HEK293 (cell line): ENCODE measurements around the gene CACNA1C.

ENCODE experiments used
- CTCF ChIA-PET: fragments of 350-600 bp; formaldehyde crosslinking; extraction: SDS; loops from one replicate; lab custom pipeline; 2021; ENCODE audit warnings: antibody characterized with exemption; lab: Yijun Ruan, JAX
- POLR2A ChIA-PET: fragments of 300-600 bp; formaldehyde crosslinking; extraction: SDS; loops from one replicate; lab custom pipeline; 2020; ENCODE audit warnings: antibody characterized with exemption, inconsistent platforms; lab: Yijun Ruan, JAX
- H3K27ac ChIP-seq: fragments of 200-500 bp; sonication (Bioruptor generic); 2 replicates; pipeline ENCODE4 v1.5.1; 2014; ENCODE audit warnings: low read depth, low read length, control low read depth, inconsistent platforms; ENCODE audit errors: extremely low read depth
- H3K36me3 ChIP-seq, 2 experiments: fragments of 200-500 bp in 1 of 2; sonication (Bioruptor generic) in 1 of 2; 1 replicate in 1 of 2; 2 replicates in 1 of 2; pipeline ENCODE4 v1.5.1; 2014 to 2017; ENCODE audit warnings: inconsistent platforms in 2 of 2, low read length in 2 of 2; ENCODE audit not compliant: control insufficient read depth in 2 of 2, insufficient read depth in 1 of 2
- H3K4me1 ChIP-seq: fragments of 200-500 bp; sonication (Bioruptor generic); 2 replicates; pipeline ENCODE4 v1.5.1; 2014; ENCODE audit warnings: mild to moderate bottlenecking, low read length, inconsistent platforms; ENCODE audit not compliant: control insufficient read depth, insufficient read depth
- H3K4me3 ChIP-seq: 2 replicates; pipeline ENCODE4 v1.5.1; 2011; ENCODE audit warnings: low read depth, mild to moderate bottlenecking, control low read depth, low read length, moderate library complexity
- H3K9me3 ChIP-seq: fragments of 200-500 bp; sonication (Bioruptor generic); 2 replicates; pipeline ENCODE4 v1.5.1; 2014; ENCODE audit warnings: low read depth, low read length, inconsistent platforms; ENCODE audit not compliant: control insufficient read depth, insufficient read depth
- BCL11A ChIP-seq: fragments of 450-650 bp; formaldehyde crosslinking; IDR thresholded peaks from 2 replicates; pipeline ENCODE4 v1.5.1; 2016; ENCODE audit warnings: low read depth, missing biosample characterization, missing genetic modification characterization
- EGR2 ChIP-seq: fragments of 450-650 bp; formaldehyde crosslinking; IDR thresholded peaks from 2 replicates; pipeline ENCODE4 v1.5.1; 2016; ENCODE audit warnings: low read depth, missing biosample characterization, missing genetic modification characterization
- ELK4 ChIP-seq: IDR thresholded peaks from 2 replicates; pipeline ENCODE4 v1.6.1; 2011; ENCODE audit warnings: mild to moderate bottlenecking, low read depth, low read length, borderline replicate concordance
- GLIS1 ChIP-seq: fragments of 450-650 bp; formaldehyde crosslinking; IDR thresholded peaks from 2 replicates; pipeline ENCODE4 v1.5.1; 2016; ENCODE audit warnings: missing biosample characterization, missing genetic modification characterization
- KLF17 ChIP-seq: fragments of 450-650 bp; formaldehyde crosslinking; IDR thresholded peaks from 2 replicates; pipeline ENCODE4 v1.5.1; 2016; ENCODE audit warnings: missing biosample characterization, missing genetic modification characterization
- MYNN ChIP-seq: fragments of 450-650 bp; formaldehyde crosslinking; IDR thresholded peaks from 2 replicates; pipeline ENCODE4 v1.5.1; 2016; ENCODE audit warnings: missing biosample characterization, missing genetic modification characterization, borderline replicate concordance
- PRDM1 ChIP-seq: fragments of 450-650 bp; formaldehyde crosslinking; IDR thresholded peaks from 2 replicates; pipeline ENCODE4; 2016; ENCODE audit warnings: missing biosample characterization, missing genetic modification characterization
- PRDM6 ChIP-seq: fragments of 450-650 bp; formaldehyde crosslinking; IDR thresholded peaks from 2 replicates; pipeline ENCODE4 v1.5.1; 2017; ENCODE audit warnings: missing biosample characterization, missing genetic modification characterization
- RBAK ChIP-seq: fragments of 450-650 bp; formaldehyde crosslinking; IDR thresholded peaks from 2 replicates; pipeline ENCODE4 v1.5.1; 2016; ENCODE audit warnings: missing biosample characterization, missing genetic modification characterization
- SALL2 ChIP-seq: fragments of 450-650 bp; formaldehyde crosslinking; IDR thresholded peaks from 2 replicates; pipeline ENCODE4 v1.5.0; 2017; ENCODE audit warnings: missing biosample characterization, mild to moderate bottlenecking, missing genetic modification characterization, borderline replicate concordance
- ZBTB1 ChIP-seq: fragments of 450-650 bp; formaldehyde crosslinking; IDR thresholded peaks from 2 replicates; pipeline ENCODE4 v1.5.1; 2016; ENCODE audit warnings: missing biosample characterization, missing genetic modification characterization
- ZBTB11 ChIP-seq: fragments of 450-650 bp; formaldehyde crosslinking; conservative IDR thresholded peaks from 2 replicates; pipeline ENCODE4 v1.5.1; 2016; ENCODE audit warnings: low read depth, missing biosample characterization, missing genetic modification characterization
- ZBTB7A ChIP-seq: fragments of 450-650 bp; formaldehyde crosslinking; IDR thresholded peaks from 2 replicates; pipeline ENCODE4 v1.5.1; 2016; ENCODE audit warnings: low read depth, missing biosample characterization, missing genetic modification characterization
- ZBTB8A ChIP-seq: fragments of 450-650 bp; formaldehyde crosslinking; IDR thresholded peaks from 2 replicates; pipeline ENCODE4 v1.5.1; 2016; ENCODE audit warnings: missing biosample characterization, missing genetic modification characterization
- ZFHX2 ChIP-seq: fragments of 450-650 bp; formaldehyde crosslinking; conservative IDR thresholded peaks from 2 replicates; pipeline ENCODE4 v1.5.1; 2016; ENCODE audit warnings: missing biosample characterization, missing genetic modification characterization
- ZFP69B ChIP-seq: fragments of 450-650 bp; formaldehyde crosslinking; IDR thresholded peaks from 2 replicates; pipeline ENCODE4 v1.5.1; 2016; ENCODE audit warnings: missing biosample characterization, missing genetic modification characterization
- ZNF132 ChIP-seq: fragments of 450-650 bp; formaldehyde crosslinking; IDR thresholded peaks from 2 replicates; pipeline ENCODE4 v1.5.1; 2017; ENCODE audit warnings: missing biosample characterization, missing genetic modification characterization, borderline replicate concordance
- ZNF155 ChIP-seq: fragments of 450-650 bp; formaldehyde crosslinking; IDR thresholded peaks from 2 replicates; pipeline ENCODE4 v1.5.1; 2016; ENCODE audit warnings: missing biosample characterization, missing genetic modification characterization
- ZNF354C ChIP-seq: fragments of 450-650 bp; formaldehyde crosslinking; IDR thresholded peaks from 2 replicates; pipeline ENCODE4 v1.5.1; 2016; ENCODE audit warnings: missing biosample characterization, missing genetic modification characterization, low read depth, borderline replicate concordance
- ZNF510 ChIP-seq: fragments of 450-650 bp; formaldehyde crosslinking; IDR thresholded peaks from 2 replicates; pipeline ENCODE4 v1.5.1; 2018; ENCODE audit warnings: mild to moderate bottlenecking, missing genetic modification characterization, missing biosample characterization; ENCODE audit not compliant: insufficient replicate concordance
- ZNF521 ChIP-seq: fragments of 450-650 bp; formaldehyde crosslinking; IDR thresholded peaks from 2 replicates; pipeline ENCODE4 v1.5.1; 2017; ENCODE audit warnings: missing biosample characterization, mild to moderate bottlenecking, missing genetic modification characterization
- ZNF544 ChIP-seq: fragments of 450-650 bp; formaldehyde crosslinking; IDR thresholded peaks from 2 replicates; pipeline ENCODE4 v1.5.0; 2017; ENCODE audit warnings: missing biosample characterization, missing genetic modification characterization
- ZNF561 ChIP-seq: fragments of 450-650 bp; IDR thresholded peaks from 2 replicates; pipeline ENCODE4 v1.5.1; 2018; ENCODE audit warnings: missing biosample characterization, missing genetic modification characterization, borderline replicate concordance
- ZNF600 ChIP-seq: fragments of 450-650 bp; formaldehyde crosslinking; IDR thresholded peaks from 2 replicates; pipeline ENCODE4 v1.5.1; 2016; ENCODE audit warnings: missing biosample characterization, missing genetic modification characterization
- ZNF792 ChIP-seq: fragments of 450-650 bp; formaldehyde crosslinking; IDR thresholded peaks from 2 replicates; pipeline ENCODE4 v1.5.1; 2016; ENCODE audit warnings: missing biosample characterization, missing genetic modification characterization
- ZSCAN16 ChIP-seq: fragments of 450-650 bp; formaldehyde crosslinking; IDR thresholded peaks from 2 replicates; pipeline ENCODE4 v1.5.1; 2016; ENCODE audit warnings: missing biosample characterization, missing genetic modification characterization

The CACNA1C gene

GRCh38 chr12:2432856-2433255 lies 380.1 kb downstream of the CACNA1C start:
- Histone ChIP-seq H3K27ac (no peak overlapping the region), H3K36me3 (no peaks in the 10 kb centered on the region), H3K9me3 (no peaks in the 10 kb centered on the region), H3K4me1 (no peaks in the 10 kb centered on the region), H3K4me3 (no peak overlapping the region)
- TF ChIP-seq MYNN (tag by site-specific recombination) (no peak), ZFP69B (no peak), PRDM6 (no peak), ELK4 (no peak), ZBTB1 (tag by site-specific recombination) (no peak), ZBTB7A (tag by site-specific recombination) (no peak), EGR2 (tag by site-specific recombination) (no peak), PRDM1 (tag by site-specific recombination) (no peak)
- POLR2A ChIA-PET, result no interaction called here
- CTCF ChIA-PET, result no interaction called here

- Histone ChIP-seq H3K27ac (no peak overlapping the region), H3K9me3 (no peaks in the 10 kb centered on the region)
- ChIA-PET POLR2A (no interaction called here), CTCF (interaction anchor here (0.6 kb wide), 1 partner anchor 135 kb away, joined by 3 read pairs; no protein-coding TSS in a partner anchor)
- no peak for TF ChIP-seq ZBTB8A (tag by site-specific recombination)
- no peak for TF ChIP-seq PRDM6
- no peak for TF ChIP-seq ZNF561 (tag by site-specific recombination)
- TF ChIP-seq ZNF521 (tag by site-specific recombination), result no peak
- no peak for TF ChIP-seq BCL11A (tag by site-specific recombination)
- no peak for TF ChIP-seq ZFHX2 (tag by site-specific recombination)
- TF ChIP-seq KLF17, result no peak
- no peak for TF ChIP-seq GLIS1 (tag by site-specific recombination)
- TF ChIP-seq ZSCAN16 (tag by site-specific recombination), result no peak
- TF ChIP-seq ZNF544 (tag by site-specific recombination), result no peak
- no peak for TF ChIP-seq ZNF600 (tag by site-specific recombination)
- TF ChIP-seq ZNF155 (tag by site-specific recombination), result no peak
- no peak for TF ChIP-seq SALL2
- no peak for TF ChIP-seq ZNF354C (tag by site-specific recombination)
- no peak for TF ChIP-seq ZNF510 (tag by site-specific recombination)
- no peak for TF ChIP-seq ZBTB11 (tag by site-specific recombination)
- TF ChIP-seq RBAK (tag by site-specific recombination), result no peak
- no peak for TF ChIP-seq ZNF792 (tag by site-specific recombination)
- TF ChIP-seq ZNF132 (tag by site-specific recombination), result no peak
- TF ChIP-seq, all 188 proteins: peak for 0
- H3K4me1 ChIP-seq, result no peaks in the 10 kb centered on the region
- H3K4me3 ChIP-seq, result no peak overlapping the region
- H3K36me3 ChIP-seq, result no peaks in the 10 kb centered on the region
Measured at GRCh38 chr12:2435511-2435910, 382.7 kb downstream of the CACNA1C start.
